ENCODE results near the gene ABHD16A.

DNA sequence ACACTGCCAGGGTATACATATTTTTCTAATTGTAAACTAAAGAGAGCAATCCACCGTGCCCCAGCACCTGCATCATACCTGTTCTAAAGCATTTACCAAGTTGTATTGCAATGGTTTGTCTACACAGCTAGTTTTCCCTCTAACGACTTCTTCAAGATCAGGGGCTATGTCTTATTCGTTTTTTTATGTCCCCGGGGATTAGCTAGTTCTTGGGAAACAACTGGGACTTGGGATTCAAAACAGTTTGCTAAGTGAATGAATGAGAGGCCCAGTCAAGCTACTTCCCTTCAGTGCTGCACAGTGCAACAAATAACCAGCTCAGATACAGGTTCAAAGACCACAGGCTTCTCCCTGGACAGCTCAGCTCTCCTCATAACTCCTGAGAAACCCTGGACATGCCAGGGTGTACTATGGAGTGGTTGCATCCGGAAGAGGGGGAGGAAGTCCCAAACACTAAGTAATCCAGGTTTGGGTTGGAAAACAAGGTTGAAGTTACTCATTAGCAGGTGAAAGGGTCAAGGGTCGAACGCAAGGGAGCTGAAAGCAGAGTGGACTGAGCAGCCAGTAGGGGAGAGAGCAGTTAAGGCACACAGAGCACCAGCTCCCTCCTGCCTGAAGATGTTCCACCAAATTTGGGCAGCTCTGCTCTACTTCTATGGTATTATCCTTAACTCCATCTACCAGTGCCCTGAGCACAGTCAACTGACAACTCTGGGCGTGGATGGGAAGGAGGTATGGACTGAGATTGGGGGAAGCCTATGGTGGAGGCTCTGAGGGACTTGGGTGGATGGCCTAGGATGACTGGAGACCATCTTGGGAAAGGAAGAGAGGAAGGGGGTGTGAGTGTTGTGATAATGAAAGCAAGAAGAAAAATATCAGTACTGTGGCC is 47.5 kb downstream of the ABHD16A start, which contains the start of gene APOM:
- TF ChIP-seq EZH2phosphoT487 (IDR thresholded peaks at IDR 0.05; ENCODE audit: borderline replicate concordance), result no peak
- TF ChIP-seq, protein P1, sequence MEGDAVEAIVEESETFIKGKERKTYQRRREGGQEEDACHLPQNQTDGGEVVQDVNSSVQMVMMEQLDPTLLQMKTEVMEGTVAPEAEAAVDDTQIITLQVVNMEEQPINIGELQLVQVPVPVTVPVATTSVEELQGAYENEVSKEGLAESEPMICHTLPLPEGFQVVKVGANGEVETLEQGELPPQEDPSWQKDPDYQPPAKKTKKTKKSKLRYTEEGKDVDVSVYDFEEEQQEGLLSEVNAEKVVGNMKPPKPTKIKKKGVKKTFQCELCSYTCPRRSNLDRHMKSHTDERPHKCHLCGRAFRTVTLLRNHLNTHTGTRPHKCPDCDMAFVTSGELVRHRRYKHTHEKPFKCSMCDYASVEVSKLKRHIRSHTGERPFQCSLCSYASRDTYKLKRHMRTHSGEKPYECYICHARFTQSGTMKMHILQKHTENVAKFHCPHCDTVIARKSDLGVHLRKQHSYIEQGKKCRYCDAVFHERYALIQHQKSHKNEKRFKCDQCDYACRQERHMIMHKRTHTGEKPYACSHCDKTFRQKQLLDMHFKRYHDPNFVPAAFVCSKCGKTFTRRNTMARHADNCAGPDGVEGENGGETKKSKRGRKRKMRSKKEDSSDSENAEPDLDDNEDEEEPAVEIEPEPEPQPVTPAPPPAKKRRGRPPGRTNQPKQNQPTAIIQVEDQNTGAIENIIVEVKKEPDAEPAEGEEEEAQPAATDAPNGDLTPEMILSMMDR (conservative IDR thresholded peaks at IDR 0.05; ENCODE audit: low read length), result no peak
